NCI-H2029 treated with DMSO at 0.1 percent for 48 hours (cell line): ENCODE results near the gene GGA1.
"Not testable (repeated sequence)": the region's sequence is repeated elsewhere in the genome, so short reads cannot be mapped to it uniquely, and the experiment has no call there.

Source experiments
- DNase-seq: peaks from one replicate; lab custom pipeline; 2025; lab: John Stamatoyannopoulos, UW

The GGA1 gene

DNA sequence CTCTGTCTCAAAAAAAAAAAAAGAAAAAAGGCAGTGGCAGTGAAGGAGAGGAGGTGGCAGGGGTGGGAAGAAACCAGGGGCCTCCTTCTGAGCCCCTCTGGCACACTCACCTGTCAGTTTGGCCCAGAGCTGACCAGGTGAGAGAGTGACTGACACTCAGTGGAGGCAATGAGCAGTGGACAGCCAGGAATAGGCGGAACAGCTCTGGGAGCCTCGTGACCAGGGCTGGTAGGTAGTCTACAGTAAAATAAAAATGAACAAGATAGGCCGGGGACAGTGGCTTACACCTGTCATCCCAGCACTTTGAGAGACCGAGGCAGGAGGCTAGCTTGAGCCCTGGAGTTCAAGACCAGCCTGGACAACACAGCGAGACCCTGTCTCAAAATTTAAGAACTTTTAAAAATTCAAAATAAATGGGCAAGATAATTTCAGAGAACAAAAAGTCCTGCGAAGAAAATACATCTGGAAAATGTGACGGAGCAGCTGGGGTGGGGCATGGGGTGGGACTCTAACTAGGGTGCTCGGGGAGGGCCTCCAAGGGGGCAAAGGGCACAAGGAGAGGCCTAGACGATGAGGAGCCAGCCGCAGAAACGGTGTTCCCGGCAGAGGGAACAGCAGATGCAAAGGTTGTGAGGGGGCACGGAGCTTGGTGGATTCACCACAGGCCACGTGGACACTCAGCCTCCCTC is 46.1 kb downstream of the GGA1 start:
- no peak for DNase-seq

DNA sequence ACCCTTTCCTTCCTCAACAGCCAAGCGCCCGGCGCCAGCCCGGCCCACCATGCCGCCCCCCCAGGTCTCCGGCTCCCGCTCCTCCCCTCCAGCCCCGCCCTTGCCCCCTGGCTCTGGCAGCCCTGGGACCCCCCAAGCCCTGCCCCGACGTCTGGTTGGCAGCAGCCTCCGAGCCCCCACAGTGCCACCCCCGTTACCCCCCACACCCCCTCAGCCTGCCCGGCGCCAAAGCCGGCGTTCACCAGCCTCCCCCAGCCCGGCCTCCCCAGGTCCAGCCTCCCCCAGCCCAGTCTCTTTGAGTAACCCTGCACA is 46.6 kb downstream of the GGA1 start:
- DNase-seq, result no peak

DNA sequence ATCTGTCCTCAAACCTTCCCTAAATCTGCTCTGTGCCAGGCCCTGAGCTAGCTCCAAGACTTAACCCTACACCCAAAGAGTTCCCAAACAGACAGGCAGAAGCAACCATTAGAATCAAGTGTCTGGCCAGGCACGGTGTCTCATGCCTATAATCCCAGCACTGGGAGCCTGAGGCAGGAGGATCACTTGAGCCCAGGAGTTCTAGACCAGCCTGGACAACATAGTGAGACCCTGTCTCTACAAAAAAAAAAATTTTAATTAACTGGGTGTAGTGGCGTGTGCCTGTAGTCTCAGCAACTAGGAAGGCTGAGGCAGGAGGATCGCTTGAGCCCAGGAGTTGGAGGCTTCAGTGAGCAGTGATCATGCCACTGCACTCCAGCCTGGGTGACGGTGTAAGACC is 47.9 kb downstream of the GGA1 start:
- not testable (repeated sequence) for DNase-seq

DNA sequence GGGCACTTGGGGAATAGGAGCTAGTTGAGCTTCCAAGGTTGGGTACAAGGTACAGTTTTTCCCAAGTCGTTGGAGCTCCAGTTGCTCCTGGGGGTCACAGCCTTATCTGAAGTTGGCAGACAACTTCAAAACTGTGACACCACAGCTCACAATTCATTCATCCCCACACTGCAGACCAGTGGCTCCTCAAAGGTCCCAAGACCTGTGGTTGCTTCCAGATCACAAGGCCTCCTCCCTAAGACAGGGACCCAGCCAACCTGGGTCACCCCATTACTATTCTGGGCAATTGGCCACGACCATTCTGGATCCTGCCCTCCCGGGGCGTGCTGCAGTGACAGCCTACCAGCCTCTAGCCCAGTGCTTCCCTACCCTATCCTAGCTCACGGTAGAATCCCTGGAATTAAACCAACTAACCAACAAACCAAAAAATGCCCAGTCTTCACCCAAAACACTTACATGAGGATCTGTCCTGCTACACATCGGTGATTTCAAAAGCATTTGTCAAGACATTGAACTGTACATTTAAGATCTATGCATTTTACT is 49.0 kb downstream of the GGA1 start:
- DNase-seq, result no peak

DNA sequence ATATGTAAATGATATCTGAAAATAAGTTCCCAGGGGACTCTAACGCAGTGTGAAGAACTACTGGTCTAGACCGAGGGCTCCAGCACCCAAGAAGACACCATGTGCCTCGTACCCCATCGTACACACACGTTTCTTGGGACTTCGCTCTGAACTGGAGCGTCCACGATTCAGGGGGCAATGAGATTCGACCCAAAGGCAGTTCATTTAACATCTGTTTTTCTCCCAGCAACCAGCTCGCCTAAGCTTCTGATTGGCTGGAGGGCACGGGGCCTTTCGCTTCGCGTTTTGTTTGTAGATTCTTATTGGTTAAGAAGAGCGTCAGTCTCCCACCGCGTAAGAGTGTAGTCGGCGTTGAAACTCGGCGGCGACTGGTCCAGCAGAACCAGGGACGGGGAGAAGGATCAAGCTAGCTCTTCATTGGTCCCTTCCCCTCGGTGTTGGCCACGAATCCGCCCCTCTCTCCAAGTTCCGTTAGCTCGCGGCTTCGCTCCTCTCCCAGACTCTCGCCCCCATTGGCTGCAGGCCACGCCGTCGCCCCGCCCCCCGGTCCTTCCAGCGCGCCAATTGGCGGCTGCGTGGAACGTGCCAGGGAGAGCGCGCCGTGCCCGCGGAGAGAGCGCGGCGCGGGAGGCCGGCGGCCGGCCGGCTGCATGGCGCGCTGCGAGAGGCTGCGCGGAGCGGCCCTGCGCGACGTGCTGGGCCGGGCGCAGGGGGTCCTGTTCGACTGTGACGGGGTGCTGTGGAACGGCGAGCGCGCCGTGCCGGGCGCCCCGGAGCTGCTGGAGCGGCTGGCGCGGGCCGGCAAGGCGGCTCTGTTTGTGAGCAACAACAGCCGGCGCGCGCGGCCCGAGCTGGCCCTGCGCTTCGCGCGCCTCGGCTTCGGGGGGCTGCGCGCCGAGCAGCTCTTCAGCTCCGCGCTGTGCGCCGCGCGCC is 49.8 kb downstream of the GGA1 start, which contains the start of gene PDXP:
Gene PDXP (plus strand): TSS at position 591 of the 933 bp plus-strand sequence. CDS start 60 bp downstream, at position 651.
- peak; percentile 91 for DNase-seq

DNA sequence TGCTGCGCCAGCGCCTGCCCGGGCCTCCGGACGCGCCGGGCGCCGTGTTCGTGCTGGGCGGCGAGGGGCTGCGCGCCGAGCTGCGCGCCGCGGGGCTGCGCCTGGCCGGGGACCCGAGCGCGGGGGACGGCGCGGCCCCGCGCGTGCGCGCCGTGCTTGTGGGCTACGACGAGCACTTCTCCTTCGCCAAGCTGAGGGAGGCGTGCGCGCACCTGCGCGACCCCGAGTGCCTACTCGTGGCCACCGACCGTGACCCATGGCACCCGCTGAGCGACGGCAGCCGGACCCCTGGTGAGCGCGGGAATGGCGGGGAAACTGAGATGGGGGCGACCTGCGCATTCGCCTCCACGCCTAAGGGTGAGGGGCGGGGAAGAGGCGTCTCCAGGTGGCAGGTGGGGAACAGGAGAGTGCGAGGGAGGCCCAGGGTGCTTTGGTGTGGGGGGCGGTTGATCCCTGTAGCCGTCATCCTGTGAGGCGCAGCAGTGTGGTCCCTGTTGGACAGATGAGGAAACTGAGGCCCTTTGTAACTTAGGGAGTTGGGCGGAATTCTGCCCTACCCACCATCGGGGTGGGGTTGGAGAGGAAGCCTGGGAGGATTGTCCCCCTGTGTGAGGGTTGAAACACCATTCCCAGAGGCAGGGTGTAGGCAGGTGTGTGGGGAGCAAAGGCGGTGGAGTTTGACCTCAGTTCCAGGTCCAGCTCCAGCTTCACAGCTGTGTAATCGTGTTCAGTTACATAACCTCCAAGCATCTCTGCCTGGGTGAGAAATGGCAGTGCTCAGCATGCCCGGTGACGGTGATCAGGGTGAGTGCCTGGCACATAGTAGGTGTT is 50.6 kb downstream of the GGA1 start:
- no peak for DNase-seq

DNA sequence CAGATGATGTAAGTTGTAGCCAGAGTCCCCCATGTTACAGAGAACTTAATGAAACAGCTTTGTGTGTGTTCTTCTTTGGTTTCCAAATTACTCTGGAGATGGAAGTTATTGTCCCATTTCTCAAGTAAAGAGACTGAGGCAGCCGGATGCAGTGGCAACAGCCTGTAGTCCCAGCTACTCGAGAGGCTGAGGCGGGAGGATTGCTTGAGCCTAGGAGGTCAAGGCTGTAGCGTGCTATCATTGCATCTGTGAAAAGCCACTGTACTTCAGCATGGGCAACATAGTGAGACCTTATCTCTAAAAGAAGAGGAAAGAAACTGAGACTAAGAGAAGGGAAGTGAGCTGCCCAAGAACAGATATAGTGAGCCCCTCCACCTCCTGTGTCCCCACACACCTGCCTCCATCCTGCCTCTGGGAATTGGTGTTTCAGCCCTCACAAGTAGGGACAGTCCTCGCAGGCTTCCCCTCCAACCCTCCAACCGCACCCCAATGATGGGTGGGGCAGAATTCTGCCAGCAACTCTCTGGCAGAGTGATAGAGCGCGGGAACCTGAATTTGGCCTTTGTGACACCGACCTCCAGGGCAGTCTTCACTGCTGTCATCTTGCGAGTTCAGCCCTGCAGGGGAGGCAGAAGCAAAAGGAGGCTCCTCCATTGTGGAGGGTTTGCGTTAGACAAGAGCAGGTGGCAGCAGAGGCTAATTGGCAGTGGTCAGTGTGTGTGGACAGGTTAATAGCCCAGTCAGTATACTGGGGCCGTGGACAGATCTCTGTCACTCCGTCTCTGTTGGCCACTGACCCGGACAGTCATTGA is 51.5 kb downstream of the GGA1 start:
- DNase-seq, result no peak

DNA sequence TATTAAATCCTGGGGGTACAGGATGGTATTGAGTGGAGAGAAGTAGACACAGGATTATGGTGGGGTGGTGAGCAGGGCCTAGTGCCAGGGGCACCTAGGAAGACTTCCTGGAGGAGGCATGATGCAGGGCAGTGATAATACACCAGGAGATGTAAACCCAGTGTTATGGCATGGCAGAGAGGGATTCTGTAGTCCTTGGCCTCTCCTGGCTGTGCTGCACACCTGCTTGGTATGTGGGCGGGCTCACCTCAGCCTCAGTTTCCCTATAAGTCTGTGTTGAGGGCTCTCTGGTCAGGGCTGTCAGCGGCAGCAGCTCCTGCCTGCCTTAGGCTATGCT is 52.0 kb downstream of the GGA1 start:
- no peak for DNase-seq

DNA sequence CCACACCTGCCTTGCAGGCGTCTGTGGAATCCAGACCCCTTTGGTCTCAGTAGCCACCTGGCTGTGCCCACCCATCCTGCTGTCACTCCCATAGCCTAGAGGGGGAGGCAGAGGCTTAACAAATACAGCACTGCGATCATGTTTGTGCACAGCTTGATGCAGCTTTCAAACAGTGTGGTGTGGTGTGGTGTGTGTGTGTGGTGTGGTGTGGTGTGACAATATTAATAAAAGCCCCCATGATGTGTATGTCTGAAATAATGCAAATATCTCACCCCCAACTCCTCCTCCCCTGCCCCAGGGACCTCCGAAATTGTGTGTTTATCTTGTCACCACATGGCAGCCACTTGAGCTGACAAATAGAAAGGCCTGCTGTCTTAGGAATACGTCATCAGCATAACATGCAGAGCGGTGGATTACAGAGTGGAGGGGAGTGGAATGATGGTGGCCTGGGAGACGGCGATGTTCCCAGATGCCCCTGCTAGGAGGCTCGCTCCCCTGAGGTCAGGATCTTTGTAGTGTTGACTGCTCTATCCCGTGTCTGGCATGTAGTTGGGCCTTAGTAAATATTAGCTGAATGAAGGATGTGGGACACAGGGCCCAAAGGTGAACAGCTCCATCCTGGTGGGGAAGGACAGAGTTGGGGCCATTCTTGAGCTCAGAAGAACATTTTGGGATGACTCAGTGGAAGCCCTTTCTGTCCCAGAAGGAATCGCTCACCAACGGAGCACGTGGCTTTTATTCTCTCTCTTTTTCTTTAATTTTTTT is 52.7 kb downstream of the GGA1 start:
- peak; percentile 9 for DNase-seq

DNA sequence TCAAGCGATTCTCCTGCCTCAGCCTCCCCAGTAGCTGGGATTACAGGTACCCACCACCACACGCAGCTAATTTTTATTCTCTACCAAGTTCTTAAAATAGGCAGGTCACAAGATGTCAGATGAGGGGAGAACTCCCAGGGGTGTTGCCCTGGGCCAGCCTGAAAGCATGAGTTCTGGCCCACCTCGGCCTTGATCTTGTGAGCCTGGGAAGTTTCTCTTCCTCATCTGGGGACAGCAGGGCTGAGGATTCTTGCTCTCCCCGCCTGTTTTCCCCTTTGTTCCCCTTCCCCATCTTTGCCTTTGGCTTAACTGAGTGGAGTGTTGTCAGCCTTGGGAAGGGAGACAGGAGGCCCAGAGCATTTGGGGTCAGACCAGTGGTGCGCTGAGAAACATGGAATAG is 53.4 kb downstream of the GGA1 start:
- DNase-seq, result no peak

DNA sequence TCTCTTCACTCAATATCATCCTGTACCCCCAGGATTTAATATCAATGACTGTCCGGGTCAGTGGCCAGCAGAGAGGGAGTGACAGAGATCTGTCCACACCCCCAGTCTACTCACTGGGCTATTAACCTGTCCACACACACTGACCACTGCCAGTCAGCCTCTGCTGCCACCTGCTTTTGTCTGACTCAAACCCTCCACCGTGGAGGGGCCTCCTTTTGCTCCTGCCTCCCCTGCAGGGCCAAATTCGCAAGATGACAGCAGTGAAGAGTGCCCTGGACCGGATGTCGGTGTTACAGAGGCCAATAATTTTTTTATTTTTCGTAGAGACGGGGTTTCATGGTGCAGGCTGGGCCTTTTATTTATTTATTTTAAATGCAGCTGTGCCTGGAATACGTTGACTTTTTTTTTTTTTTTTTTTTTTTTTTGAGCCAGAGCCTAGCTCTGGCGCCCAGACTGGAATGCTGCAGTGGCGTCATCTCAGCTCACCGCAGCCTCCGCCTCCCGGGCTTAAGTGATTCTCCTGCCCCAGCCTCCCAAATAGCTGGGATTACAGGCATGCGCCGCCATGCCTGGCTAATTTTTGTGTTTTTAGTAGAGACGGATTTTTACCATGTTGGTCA is 55.0 kb downstream of the GGA1 start:
- no peak for DNase-seq

DNA sequence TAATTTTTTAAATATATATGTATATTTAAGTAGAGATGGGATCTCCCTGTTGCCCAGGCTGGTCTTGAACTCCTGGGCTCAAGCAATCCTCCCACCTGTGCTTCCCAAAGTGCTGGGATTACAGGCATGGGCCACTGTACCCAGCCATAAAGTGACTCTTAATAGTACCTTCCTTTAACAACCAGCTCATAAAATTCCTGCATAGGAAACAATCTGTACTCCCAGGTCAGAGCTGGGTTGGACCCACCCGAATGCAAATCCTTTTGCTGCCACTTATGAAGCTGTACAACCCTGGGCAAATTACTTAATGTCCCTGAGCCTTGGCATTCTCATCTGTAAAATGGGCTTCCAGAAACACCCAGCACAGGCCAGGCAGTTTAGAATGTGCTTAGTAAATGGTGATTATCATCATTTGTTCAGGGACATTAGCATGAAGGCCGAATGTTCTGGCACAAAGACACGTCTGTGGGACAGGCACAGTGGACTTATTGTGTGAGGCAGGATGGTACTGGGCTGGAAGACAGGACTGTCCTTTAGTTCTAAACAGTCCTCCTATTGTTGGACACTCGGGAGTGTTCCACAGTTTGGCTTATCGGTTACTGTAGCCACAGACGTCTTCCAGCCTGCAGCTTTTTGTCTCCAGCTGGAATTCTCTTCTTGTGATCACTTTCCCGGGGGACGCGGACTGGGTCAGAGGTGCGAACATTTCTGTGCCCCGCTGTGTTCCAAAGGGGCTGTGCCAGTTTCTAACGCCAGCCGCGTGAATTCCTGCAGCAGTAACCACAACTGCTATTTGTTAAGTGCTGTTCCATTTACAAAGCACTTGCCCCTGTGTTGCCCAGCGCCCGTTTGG is 55.8 kb downstream of the GGA1 start:
- no peak for DNase-seq

DNA sequence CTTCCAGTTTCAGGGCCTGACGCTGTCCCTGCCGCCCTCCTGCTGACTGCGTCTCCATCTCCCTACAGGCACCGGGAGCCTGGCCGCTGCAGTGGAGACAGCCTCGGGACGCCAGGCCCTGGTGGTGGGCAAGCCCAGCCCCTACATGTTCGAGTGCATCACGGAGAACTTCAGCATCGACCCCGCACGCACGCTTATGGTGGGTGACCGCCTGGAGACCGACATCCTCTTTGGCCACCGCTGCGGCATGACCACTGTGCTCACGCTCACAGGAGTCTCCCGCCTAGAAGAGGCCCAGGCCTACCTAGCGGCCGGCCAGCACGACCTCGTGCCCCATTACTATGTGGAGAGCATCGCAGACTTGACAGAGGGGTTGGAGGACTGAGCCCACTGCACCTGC is 56.9 kb downstream of the GGA1 start:
- no peak for DNase-seq

DNA sequence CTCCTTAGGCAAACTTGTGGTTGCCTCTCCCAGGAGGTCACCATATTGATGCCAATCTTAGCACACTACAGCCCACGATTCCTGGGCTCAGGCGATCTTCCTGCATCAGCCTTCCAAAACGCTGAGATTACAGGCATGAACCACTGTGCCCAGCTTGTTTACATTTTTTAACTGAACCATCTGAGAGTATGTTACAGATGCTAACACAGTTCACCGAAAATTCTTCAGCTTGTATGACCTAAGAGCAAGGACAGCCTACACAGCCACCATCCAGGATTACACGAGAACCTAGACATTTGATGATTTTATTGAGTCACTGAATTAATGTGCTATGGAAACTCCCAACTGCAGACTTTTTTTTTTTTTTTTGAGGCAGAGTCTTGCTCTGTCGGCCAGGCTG is 61.0 kb downstream of the GGA1 start:
- no peak for DNase-seq

DNA sequence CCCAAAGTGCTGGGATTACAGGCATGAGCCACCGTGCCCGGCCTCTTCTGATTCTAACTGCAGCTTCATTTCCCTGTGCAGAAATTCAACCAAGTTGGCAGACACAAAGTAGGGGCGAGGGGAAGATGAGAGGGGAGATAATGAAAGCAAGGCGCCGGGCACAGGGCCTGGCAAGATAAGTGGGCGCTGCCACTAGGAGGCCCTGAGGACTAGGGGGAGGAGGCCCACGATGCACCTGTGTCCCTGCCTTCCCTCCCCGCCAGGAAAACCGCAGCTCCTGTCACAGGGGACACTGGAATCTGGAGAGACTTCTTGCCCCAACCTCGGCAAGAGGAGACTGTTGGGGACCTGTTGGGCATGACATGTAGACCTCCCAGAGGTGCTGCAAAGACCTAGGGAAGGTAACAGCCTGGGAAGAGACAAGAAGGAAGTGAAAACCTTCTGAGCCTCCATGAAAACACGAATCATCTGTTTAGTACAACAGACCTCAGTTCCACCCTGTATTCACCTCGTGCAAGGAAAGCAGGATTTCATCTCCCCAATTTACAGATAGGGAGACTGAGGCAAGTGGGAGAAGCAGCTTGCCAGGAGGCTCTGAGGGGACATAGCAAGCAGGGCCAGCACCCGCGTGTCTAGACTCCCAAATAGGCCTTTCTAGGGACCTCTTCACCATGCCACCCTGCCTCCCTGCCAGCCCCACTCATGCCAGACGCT is 63.7 kb downstream of the GGA1 start:
- no peak for DNase-seq

DNA sequence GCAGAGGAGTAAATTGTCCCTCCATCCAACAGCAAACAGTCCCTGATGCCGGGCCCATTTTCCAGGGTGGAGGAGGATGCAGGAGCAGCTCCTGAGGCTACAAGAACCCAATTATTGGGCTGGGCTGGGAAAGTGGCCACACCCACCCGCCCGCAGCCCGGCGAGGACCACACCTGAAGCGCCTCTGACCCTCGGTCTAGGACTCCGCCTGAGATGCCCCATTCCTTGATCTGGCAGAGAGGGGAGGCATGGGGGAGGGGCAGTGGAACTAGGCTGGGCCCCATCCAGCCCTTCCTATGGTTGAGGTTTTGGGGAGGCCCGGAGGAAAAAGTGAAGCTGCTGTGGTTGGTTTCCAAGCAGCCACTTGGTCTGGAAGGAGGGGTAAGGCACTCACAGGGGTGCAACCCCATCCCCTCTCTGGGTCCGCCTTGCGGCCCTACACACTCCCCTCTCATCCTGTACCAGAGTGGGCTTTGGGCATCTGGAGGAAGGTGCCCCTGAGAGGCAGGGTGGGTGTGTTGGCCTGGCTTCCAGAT is 64.4 kb downstream of the GGA1 start:
- no peak for DNase-seq

DNA sequence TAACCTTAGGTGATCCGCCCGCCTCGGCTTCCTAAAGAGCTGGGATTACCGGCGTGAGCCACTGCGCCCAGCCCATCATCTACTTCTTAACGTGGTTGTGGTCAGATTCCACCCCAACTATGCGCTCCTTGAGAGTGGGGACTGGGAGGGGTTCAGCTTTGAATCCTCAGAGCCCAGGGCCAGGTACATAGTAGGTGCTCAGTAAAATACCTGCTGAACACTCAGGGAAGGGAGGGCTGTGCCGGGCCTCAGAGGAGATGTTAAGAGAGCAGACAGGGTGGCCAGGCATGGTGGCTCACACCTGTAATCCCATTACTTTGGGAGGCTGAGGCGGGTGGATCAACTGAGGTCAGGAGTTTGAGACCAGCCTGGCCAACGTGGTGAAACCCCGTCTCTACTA is 65.6 kb downstream of the GGA1 start:
- no peak for DNase-seq
